Brain microvascular endothelial cell (primary cell): Measurements from ENCODE around the gene PRDM16.

Experiments used
- DNase-seq: peaks from one replicate; pipeline ENCODE4 v3.0.0-alpha.2; 2020
- H3K27ac ChIP-seq: fragments of 250-450 bp; sonication (Bioruptor Pico); 2 replicates; pipeline ENCODE4 v1.5.1; 2020; ENCODE audit warnings: mild to moderate bottlenecking, moderate library complexity
- H3K27me3 ChIP-seq: fragments of 250-450 bp; sonication (Bioruptor Pico); replicated peaks from 2 replicates; pipeline ENCODE4 v1.5.1; 2020; ENCODE audit warnings: mild to moderate bottlenecking
- H3K36me3 ChIP-seq: fragments of 250-450 bp; sonication (Bioruptor Pico); replicated peaks from 2 replicates; pipeline ENCODE4 v1.5.1; 2020; ENCODE audit warnings: mild to moderate bottlenecking
- H3K4me3 ChIP-seq: 2 replicates; pipeline ENCODE4 v1.5.1; 2011; ENCODE audit warnings: low read depth, mild to moderate bottlenecking, control low read depth, low read length, moderate library complexity
- CTCF ChIP-seq: IDR thresholded peaks from 2 replicates; pipeline ENCODE4 v1.5.1; 2011; ENCODE audit warnings: low read depth, mild to moderate bottlenecking, moderate library complexity, low read length, control low read depth, inconsistent platforms; ENCODE audit errors: missing control alignments
- in situ Hi-C: cut with HindIII; loops from 2 replicates; pipeline ENCODE4 v1.10.0; 2017; ENCODE audit warnings: low sequenced_read_pairs, low pct_ligation_motif_present

PRDM16 gene

GRCh38 chr1:3377604-3378279 is 308.7 kb downstream of the PRDM16 start:
- in situ Hi-C loops, result no loop called here
- no peak for DNase-seq
- H3K27ac ChIP-seq, result no peak overlapping the region
- H3K36me3 ChIP-seq, result no peaks in the 10 kb centered on the region
- no peak for TF ChIP-seq CTCF
- no peak overlapping the region for H3K4me3 ChIP-seq
- no peaks in the 10 kb centered on the region for H3K27me3 ChIP-seq

GRCh38 chr1:3378411-3379208 is 309.6 kb downstream of the PRDM16 start:
- Histone ChIP-seq H3K4me3 (no peak overlapping the region), H3K27me3 (no peaks in the 10 kb centered on the region), H3K27ac (no peak overlapping the region), H3K36me3 (no peaks in the 10 kb centered on the region)
- in situ Hi-C loops, result no loop called here
- DNase-seq, result no peak
- no peak for TF ChIP-seq CTCF

DNA sequence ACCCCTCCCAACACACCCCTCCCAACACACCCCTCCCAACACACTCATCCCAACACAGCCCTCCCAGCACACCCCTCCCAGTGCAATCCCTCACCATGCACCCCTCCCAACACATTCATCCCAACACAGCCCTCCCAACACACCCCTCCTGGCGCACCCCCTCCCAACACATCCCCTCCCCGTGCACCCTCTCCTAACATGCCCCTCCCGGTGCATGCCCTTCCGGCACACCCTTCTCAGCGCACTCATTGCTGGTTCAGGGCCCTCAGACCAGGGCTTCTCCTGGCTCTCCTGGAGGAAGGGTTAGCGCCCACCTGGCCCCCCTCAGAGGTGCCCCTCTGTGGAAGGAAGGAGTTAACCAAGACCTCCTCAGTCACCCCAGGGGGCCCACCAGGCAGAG is 310.9 kb downstream of the PRDM16 start:
- DNase-seq, result no peak
- no peak for TF ChIP-seq CTCF

GRCh38 chr1:3380469-3380868 is 311.5 kb downstream of the PRDM16 start:
- Histone ChIP-seq H3K27ac (no peak overlapping the region), H3K4me3 (no peak overlapping the region), H3K36me3 (no peaks in the 10 kb centered on the region), H3K27me3 (no peaks in the 10 kb centered on the region)
- TF ChIP-seq CTCF, result no peak
- DNase-seq, result no peak
- in situ Hi-C loops, result no loop called here

More for the DNA sequence above, 310.9 kb downstream of the PRDM16 start:
- Histone ChIP-seq H3K36me3 (no peaks in the 10 kb centered on the region), H3K27me3 (no peaks in the 10 kb centered on the region), H3K27ac (no peak overlapping the region), H3K4me3 (no peak overlapping the region)
- in situ Hi-C loops, result no loop called here

DNA sequence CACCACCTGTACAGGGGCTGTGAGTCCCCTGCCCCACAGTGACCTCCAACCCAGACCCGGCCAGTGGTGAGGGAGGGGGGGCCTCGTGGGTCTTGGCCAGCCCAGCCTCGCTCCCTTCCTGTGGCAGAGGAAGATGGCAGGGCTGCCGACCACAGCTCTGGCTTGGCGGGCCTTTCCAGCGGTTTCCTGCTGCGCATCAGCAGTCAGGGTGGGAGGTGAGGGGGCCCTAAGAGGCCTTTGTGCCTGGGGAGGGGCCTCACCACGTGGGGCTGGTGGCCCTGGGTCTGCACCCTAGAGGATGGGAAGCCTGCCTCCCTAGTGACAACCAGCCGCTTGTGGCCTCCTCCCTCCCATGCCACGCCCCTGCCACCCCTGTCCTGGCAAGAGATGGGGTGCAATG is 312.9 kb downstream of the PRDM16 start:
- DNase-seq, result no peak
- Histone ChIP-seq H3K27me3 (no peaks in the 10 kb centered on the region), H3K36me3 (no peaks in the 10 kb centered on the region), H3K27ac (no peak overlapping the region), H3K4me3 (no peak overlapping the region)
- in situ Hi-C loops, result no loop called here
- TF ChIP-seq CTCF, result no peak
